Inflammatory macrophage (primary cell): Measurements from ENCODE around the gene KLRF1.

Experiments used
- DNase-seq, 2 donors: peaks; one replicate each; pipeline ENCODE4 v3.0.0-alpha.2; 2020 to 2022
- total RNA-seq, 18 experiments: gene quantifications; one replicate each; lab custom pipeline; 2026; ENCODE audit warnings: mixed read lengths in 6 of 18, inconsistent platforms in 2 of 18; lab: John Stamatoyannopoulos, UW

Gene KLRF1, protein sequence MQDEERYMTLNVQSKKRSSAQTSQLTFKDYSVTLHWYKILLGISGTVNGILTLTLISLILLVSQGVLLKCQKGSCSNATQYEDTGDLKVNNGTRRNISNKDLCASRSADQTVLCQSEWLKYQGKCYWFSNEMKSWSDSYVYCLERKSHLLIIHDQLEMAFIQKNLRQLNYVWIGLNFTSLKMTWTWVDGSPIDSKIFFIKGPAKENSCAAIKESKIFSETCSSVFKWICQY
- total RNA-seq = 0 to 0.49 (median 0.13) reads per million in 18 experiments

DNA sequence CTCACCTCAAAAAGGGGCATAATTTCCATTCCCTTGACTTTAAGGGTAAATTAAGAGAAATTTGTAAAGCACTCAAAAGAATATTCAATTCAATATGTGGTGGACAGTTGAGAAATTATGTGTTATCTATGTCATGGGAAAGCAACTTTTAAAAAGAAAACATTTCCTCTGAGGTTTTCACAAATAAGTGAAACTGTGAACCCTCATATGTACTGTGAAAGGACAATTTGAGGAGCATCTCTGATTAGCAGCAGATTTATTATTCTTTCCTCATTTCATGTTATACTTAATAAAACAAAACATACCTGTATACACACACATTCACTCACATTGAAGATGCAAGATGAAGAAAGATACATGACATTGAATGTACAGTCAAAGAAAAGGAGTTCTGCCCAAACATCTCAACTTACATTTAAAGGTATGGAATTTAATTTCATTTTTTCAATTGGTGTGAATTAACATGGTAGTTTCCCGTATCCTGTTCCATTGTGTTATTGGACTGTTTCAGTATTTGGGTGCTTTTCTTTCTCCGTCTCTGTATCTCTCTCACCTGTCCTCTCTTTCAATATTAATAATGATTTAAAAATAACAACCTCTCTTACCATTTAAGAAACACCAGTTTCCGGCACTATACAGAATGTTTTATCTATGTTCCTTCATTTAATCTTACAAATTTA, at the start of gene KLRF1:
Gene KLRF1, plus strand, starts transcription at position 273 of the 680 bp plus-strand sequence. Its CDS starts 64 bp downstream, at position 337.
- DNase-seq = no peak

DNA sequence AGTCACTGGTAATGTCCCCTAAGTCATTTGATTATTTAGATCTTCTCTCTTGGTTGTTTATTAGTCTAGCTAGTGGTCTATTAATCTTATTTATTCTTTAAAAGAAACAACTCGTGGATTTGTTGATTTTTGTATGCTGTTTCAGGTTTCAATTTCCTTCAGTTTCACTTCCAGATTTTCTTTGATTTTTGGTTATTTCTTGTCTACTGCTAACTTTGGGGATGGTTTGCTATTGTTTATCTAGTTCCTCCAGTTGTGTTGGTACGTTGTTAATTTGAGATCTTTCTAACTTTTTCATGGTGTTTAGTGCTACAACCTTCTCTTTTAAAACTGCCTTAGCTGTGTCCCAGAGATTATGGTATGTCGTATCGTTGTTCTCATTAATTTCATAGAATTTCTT, 48.1 kb upstream of the KLRF1 start:
- no peak for DNase-seq

DNA sequence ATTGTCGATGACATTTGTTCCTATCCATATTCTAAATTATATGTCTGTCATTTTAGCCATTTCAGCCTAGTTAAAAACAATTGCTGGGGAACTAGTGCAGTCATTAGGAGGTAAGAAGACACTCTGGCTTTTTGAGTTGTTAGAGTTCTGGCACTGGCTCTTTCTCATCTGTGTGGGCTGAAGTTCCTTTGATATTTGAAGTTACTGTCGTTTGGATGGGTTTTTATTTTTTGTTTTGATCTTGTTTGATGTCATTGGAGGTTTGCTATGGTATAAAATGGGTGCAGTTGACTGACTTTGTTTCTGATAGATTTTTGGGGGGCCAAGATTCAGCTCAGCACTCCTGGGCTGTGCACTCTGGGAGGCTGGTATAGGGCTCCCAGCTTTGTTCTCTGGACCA, 45.9 kb upstream of the KLRF1 start:
- no peak for DNase-seq

DNA sequence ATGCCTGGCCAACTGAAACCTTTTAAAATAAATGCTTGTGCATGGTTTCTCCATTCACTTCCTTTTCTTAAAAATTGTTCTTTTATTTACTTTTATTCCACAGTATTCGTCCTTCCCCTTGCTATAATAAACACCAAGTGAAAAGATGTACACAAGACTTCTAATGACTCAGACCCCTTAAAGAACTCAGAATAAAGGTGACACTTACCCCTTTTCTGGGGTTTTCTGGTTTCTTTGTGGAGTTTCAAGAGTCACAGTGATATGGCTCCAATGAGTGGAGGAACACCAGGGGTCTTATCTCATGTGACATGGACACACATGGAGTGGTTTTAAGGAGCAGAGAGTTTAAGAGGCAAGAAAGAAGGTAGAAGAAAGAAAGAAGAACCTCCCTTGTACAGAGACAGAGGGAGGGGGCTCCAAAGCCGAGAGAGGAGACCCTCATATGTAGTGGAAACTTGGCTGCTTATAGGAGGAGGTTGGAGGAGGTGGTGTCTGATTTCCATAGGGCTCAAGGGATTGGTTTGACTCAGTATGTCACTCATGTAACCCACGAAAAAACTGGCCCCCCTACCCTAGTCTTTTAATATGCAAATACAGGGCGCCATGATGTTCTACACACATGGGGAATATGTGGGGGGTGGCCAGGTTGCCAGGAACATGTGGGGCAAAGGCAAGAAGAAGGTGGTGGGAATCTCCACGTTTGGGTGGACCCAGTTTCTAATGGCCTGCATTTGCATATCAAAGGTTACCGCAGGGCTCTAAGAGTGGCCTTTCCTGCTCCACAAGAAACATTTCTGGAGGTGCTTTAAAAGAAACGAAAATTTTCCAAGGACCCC, 44.5 kb upstream of the KLRF1 start:
- no peak for DNase-seq

DNA sequence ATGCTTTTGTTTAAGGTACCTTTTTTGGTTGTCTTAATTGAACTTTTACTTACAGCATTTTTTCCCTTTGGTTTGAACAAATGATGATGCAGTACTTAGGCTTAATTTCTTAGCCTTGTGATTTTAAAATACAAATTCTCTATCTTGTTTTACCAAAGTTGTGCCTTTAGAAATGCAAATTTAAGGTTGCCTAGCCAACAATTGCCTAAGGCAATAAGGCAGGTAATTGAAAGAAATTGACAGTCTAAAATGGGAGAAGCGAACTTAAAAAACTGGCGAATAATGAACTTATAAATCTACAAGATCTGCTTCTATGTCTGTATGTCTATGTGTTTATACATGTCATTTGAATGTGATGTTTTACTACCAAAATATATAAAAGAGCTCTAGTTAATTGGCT, 43.0 kb upstream of the KLRF1 start:
- no peak for DNase-seq

DNA sequence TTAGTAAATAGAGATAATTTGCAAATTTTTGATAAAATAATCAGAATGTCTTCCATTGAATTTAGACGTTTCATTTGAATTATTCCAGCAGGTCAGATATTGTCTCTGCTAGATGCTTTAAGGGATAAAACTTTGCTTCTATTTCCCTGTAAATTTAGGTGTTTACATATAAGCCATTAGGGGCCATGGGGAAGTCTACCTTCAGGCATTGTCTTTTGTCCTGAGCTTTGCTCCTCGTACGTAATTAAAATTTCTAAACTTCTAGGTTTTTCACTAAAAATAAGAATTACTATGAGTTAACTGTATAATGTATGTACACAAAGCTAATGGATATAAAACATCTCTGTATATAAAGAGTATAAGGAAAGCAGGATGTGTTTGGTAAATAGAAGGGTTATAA, 42.5 kb upstream of the KLRF1 start:
- no peak for DNase-seq

DNA sequence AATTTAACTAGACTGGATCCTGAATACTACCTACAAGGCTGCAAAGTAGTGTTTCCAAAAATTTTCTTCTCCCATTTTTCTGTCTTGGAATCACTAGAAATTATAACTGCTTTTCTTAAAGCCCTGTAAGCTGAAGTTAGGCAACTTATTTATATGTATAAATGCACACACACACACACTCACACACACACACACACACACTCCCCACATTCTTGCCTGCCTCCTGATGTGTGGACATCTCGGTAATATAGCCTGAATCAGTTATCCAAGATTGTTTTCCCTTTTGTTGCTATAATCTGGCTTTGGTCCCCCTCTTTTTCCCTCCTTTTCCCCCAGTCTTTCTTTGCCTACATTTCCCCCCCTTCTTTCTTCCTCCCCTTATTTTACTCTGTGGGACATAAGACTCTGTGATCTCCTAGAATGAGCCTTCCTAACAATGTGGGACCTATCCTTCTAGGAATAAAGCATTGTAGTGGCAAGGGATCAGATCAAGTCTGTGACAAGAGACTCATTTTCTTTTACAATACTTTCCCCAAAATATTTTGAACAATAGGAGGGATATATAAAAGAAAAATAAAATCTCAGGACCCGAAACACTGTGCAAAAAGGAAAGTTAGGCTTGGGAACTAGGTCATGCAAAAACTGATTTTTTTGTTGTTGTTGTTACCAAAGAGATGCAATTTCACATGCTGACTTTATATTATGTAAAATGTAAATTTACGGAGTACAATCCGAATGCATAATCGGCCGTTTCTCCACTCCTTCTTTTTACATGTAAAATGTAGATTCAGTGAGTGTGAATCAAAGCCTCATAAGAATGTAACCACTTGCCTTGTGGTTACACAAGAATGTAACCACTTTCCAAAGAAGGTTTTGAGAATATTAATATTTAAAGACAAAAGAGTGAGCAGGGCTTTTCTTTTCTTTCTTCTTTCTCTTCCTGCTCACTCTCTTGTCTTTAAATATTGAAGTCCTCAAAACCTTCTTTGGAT, 40.3 kb upstream of the KLRF1 start:
- DNase-seq = no peak

DNA sequence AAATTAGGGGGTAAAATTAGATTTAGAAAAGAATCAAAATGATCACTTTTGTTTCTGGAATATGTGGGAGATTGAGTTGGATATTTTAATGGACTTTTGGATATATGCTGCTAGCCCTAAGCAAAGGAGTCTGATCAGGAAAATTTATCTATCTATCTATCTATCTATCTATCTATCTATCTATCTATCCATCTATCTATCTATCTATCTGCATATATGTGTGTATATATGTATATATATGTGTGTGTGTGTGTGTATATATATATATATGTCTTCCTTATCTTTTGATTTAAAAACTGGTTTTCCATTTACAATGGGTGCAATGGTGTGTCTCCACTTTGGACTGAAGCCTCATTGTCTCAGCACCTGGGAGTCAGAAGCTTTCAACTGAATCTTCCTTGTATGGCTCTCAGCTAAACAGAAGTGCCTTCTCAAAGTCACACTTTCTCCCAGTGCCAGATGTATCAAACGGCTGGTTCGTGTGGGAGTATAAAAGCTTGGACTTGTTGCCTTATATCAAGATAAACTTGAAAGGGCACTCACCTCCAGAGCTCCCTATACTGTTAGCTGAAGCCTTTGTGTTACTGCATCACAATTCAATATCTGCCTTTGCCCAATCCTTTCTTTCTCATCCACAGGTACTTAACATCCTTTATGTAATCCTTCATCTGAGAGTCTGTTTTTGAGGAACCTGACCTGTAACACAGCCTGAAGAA, 34.9 kb upstream of the KLRF1 start:
- DNase-seq = no peak

DNA sequence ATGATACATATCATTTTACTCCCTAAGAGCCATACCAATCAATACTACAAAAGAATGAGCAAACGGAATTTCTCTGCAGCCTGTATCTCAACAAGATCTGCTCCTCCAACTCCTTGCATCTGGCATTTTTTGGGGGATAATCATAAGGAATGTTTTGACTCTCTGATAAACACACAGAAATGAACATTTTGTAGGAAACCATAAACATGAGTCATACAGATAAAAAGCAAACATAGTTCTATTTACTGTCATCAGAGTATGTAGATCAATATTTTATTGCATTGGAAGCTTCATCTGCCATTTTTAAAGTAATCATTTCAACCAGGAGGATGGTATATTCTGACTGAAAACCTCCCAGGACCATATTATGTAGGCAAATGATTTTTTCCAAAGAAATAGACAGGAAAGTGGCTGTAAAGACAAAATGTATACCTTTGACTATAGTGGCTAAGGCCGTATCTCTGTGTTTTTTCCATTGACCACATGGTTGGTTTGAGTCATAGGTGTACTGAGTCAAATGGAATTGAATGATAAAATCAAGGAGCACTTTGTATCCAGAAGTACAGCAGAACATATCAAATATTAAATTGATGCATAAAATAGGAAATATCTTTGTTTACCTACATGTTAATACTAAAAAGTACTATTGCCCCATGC, 34.2 kb upstream of the KLRF1 start:
- DNase-seq = no peak

DNA sequence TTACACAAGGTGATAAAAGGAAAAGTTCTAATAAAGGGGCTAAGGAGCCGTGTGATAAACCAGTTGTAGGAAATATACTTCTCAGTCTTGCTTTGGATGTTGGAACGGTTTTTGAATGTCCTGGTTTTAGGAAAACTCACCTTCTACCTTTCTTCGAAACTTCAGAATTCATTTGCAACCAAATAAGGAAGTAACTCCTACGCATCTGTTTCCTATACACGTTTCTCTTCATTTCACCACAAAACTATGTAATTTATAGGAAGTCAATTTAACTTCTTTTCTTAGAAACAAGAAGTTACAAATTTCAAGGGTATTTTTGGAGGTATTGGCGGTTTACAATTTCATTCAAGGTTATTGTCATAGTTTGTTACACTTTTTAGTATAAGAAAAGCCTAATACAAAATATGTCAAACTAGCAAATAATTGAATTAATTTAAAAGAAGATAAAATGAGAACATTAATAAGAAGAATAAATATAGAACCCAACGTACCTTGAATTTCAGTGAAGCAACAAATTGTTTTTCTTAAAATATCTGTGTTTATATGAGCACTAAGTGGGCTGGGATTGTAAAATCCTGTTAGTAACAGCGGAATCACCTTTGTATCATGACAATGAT, 33.4 kb upstream of the KLRF1 start:
- DNase-seq = peak; percentile 77 to 96

DNA sequence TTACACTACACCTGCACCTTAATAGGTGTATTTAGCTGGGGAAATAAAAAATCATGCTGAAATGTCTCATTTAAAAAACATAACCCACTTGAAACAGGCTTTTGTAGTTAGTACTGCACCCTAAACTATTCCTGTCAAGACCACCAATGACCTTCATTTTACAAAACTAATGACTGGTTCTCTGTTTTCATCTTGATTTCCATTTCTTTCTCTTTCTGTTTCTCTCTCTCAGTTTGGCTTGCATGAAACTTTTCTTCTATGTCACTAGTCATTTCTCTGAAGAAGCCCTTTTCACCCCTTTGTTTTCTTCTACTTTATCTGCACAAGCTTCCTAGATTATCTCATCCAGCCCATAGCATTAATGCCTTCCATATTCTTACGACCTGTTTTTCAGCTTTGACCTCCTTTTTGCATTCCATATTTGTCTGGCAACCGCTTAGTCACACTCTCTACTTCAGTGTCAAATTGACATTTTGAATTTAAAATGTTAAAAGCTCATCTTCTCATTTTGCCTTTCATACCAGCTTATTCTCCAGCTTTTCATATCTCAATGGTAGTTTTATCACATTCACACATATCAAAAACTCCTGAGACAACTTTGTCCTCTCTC, 32.7 kb upstream of the KLRF1 start:
- no peak for DNase-seq

DNA sequence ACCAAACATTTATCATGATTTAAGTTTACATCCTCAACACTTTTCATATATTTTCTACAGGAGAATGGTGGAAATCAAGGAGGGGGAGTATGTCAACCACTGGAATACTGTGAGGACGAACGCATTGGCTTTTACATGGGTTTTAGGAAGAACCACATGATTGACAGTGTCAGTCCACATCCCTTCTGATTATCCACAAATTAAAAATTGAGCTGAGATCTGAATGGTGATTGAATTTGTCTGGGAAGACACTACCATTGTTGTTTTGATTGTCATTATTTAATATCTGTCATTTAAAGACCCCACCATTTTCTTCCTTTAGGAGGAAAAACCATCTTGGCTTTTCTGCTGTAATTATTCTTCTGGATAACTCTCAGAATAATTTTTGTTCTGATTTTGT, 31.3 kb upstream of the KLRF1 start:
- DNase-seq = no peak

DNA sequence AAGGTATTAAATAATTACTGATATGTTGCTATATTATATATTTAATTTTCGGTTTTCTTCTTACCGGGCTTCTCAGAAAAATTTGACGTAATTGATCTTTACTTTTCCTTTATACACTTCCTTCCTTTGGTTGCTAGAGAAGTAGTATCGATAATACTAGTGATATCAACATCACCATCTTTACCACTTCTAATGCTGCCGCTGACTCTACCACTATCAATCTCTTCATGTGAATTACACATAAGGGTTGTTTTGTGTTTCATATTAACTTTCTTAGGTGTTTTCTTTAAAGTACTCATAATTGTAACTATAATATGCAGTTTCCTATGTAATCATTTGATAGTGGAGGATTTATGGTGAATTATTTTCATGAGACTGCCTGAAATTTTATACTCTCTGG, 30.9 kb upstream of the KLRF1 start:
- DNase-seq = no peak

DNA sequence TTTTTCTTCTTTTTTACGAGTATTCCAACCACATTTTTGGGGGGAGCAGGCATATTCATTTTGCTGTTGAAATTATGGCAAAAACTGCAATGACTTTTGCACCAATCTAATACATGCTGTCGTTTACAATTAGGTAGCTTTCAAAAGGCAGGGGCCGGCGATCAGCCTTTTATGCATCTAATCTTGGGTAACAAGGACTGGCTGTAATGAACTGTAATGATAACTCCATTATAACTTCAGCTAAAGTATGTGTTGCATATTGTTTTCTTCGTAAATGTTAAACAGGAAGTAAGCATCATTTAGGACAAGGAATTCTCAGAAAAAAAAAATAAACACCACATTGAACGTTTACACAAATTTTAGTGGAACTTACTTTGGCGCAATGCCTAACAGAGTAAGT, 30.3 kb upstream of the KLRF1 start:
- DNase-seq = peak in 1 of 2 donors; percentile 73

DNA sequence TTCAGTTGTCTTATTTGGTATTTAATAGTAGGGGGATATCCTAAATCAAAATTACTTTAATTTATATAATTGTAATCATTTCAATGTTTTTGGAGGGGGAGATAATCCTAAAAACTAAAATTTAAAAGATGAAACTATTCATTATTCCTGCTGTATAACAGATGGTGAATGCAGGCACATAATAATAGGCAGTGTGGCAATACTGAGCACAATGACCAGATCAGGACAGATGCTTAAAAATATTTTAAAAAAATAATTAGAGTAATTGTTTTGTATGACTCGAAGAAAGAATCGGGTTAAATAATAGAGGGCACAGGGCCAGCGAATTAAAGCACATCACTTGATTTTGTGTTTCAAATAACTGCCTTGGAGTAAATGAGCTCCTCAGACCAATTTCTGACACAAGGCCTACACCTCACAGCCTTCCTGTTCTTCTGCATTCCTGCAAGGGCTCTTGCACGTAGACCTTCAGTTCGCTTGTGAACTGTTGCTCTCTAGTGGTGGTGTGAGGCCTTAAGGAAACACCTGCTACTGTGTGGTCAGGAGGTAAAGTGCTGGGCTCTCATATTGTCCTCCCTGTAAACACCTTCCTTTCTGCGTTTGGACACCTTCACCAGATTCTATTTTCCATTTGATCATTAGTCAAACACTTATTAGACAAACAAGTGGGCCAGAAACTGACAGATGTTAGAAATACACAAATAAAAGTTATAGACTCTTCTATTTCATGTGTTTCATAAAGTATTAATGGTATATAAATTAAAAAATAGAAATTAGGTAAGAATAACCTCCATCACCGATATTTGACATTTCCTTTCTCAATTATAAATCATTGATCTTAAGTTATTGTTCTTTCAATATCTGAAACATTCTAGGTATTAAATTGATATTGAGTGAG, 29.3 kb upstream of the KLRF1 start:
- peak; percentile 54 to 68 for DNase-seq

DNA sequence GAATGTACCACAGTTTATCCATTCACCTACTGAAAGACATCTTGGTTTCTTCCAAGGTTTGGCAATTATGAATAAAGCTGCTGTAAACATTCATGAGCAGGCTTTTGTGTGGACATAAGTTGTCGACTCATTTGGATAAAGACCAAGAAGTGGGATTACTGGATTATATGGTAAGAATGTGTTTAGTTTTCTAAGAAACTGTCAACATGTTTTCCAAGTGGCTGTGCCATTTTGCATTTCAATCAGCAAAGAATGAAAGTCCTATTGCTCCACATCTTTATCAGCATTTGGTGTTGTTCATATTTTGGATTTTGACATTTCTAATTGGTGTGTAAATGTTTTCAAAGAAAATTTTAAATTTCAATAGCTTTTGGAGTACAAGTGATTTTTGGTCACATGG, 27.3 kb upstream of the KLRF1 start:
- DNase-seq = no peak

DNA sequence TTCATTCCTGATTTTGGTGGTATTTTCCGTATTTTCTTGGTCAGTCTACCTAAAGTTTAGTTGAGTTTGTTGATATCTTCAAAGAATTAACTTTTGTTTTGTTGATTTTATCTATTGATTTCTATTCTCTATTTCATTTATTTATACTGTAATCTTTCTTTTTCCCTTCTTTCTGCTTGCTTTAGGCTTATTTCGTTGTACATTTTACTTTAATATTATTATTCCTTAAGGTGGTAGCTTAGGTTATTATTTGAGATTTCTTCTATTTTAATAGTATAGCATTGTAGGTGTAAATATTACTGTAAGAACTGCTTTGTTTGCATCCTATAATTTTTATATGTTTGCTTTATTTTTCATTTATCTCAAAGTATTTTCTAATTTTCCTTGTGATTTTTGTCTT, 21.4 kb upstream of the KLRF1 start:
- DNase-seq = no peak

DNA sequence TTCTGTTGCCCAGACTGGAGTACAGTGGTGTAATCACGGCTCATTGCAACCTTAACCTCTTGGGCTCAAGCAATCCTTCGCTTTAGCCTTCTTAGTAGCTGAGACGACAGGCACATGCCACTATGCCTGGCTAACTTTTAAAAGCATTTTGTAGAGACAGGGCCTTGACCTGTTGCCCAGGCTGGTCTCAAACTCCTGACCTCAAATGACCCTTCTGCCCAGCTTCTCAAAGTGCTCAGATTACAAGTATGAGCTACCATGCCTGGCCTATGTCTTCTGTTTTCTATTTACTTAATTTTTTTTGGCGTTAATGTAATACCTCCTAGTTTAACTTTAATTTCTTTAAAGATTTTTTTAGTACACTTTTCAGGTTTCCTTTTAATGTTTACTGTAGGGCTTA, 20.6 kb upstream of the KLRF1 start:
- no peak for DNase-seq

DNA sequence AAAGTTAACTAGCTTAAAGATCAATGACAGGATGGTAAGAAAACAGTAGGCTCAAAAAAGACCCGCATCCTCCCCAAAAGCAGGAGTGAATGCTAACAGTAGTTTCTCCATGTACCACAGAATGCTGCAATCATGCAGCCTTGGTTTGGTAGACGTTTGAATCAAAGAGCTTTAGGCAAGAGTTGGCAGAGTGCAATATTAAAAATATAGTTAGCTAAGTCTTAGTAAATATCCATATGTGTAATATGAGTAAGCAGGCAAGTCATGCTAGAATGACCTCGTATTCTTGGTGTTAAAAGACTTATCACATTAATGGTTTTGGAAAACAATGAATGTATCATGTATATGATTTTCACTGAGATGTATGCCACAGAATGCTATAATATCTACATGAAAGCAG, 18.8 kb upstream of the KLRF1 start:
- peak; percentile 50 to 68 for DNase-seq
